Ovary (tissue), 9 donors: ENCODE measurements around the gene RPP25L. TPM values are rescaled to one million over a fixed set of nuclear protein-coding genes. Genes with fewer than 3 reads are reported as not detected.

Experiments
- DNase-seq, 5 donors: peaks; one replicate each; pipeline ENCODE4 v3.0.0-alpha.2; 2019 to 2020
- H3K27ac ChIP-seq, 2 donors: fragments of 200-600 bp; one replicate each; pipeline versions ENCODE4 v1.5.1 to v1.8.0; 2019 to 2022
- H3K27me3 ChIP-seq: fragments of 200-600 bp; one replicate; pipeline ENCODE4 v1.8.0; 2022
- H3K36me3 ChIP-seq: fragments of 200-600 bp; sonication (generic); one replicate; pipeline ENCODE4 v1.5.1; 2019
- H3K4me1 ChIP-seq: one replicate; pipeline ENCODE4 v1.8.1; 2013; ENCODE audit warnings: mild to moderate bottlenecking, moderate library complexity; ENCODE audit not compliant: insufficient read depth
- H3K4me3 ChIP-seq: fragments of 200-600 bp; sonication (generic); one replicate; pipeline ENCODE4 v1.5.1; 2017
- H3K9me3 ChIP-seq, 2 donors: fragments of 200-600 bp in 1 of 2; sonication (generic) in 1 of 2; one replicate each; pipeline versions ENCODE4 v1.5.1 to v1.8.1; 2013 to 2019; ENCODE audit warnings: mild to moderate bottlenecking in 1 of 2, moderate library complexity in 1 of 2
- CTCF ChIP-seq, 3 donors: fragments of 450-650 bp in 2 of 3; fragments of 200-600 bp in 1 of 3; IDR thresholded peaks; one replicate each; pipeline versions ENCODE4 v1.5.1 to v1.8.0; 2016 to 2022; ENCODE audit warnings: antibody characterized with exemption in 3 of 3, mild to moderate bottlenecking in 1 of 3
- EP300 ChIP-seq: sonication (generic); formaldehyde crosslinking; IDR thresholded peaks from one replicate; pipeline ENCODE4 v1.6.1; 2017; ENCODE audit warnings: antibody characterized with exemption
- POLR2A ChIP-seq: fragments of 450-650 bp; IDR thresholded peaks from one replicate; pipeline ENCODE4 v1.6.1; 2017; ENCODE audit warnings: antibody characterized with exemption, mild to moderate bottlenecking, moderate library complexity
- WGBS, 3 donors: extraction: QIAGEN DNeasy Blood & Tissue Kit in 1 of 3; methylation state at CpG; one replicate each; pipeline versions ENCODE4 v1.1.5 to v1.1.7; 2013 to 2017; 5-methylcytosine and 5-hydroxymethylcytosine counted together
- intact Hi-C, 4 donors: fragments of 100-400 bp; cut with DNase I; formaldehyde crosslinking; loops; one replicate each; pipeline versions ENCODE4 v1.11.0 to v1.15.1; 2022 to 2023
- polyA plus RNA-seq, 2 donors: library from polyadenylated mRNA; stranded (reverse); fragments of 200-250 nt in 1 of 2; fragments of 350-450 nt in 1 of 2; fragmentation: Illumina TruSeq in 1 of 2; extraction: RNeasy Lipid Tissue Mini Kit (QIAGEN cat#74804) in 1 of 2; gene quantifications; one replicate each; pipeline ENCODE4 v1.2.3, GENCODE V29; 2013 to 2014
- total RNA-seq, 7 donors: library from RNA; depleted of rRNA in 2 of 7; stranded (reverse); fragments of >200 nt in 2 of 7; fragmentation: NEBNext Ultra II Directional in 3 of 7; extraction: Animal tissue kit (Norgen Biotek cat#: 25700) in 3 of 7; gene quantifications; one replicate each; pipeline versions ENCODE4 v1.1.0 to v1.2.4, GENCODE V29; 2016 to 2023
- donor health status: DM: no; HTN: no; CAD: no; lungs with moderate emphysema.
- donor health status: DM: no; HTN: no; CAD: no.
- donor health status: Bipolar disorder and iron deficiency.
- donor health status: DM: yes; HTN: yes; CAD: no.
- donor health status: DM: no; HTN: no; CAD: no.
- donor health status: DM: yes; HTN: yes; CAD: no.

The RPP25L gene
- total and polyA plus RNA-seq, 9 donors: 5.4 to 28.8 (median 20.6) TPM

- DNase-seq: no peak
- Histone ChIP-seq H3K27ac (no peak overlapping the region), H3K9me3 (no peaks in the 10 kb centered on the region), H3K27me3 (no peaks in the 10 kb centered on the region), H3K36me3 (no peaks in the 10 kb centered on the region), H3K4me3 (no peak overlapping the region), H3K4me1 (no peaks in the 10 kb centered on the region)
- 75 to 83% (median 79%) methylated on average over 7 of the region's 7 CpGs for WGBS, 3 donors
- intact Hi-C loops: no loop called here
- TF ChIP-seq POLR2A (no peak), CTCF (IDR thresholded peaks at IDR 0.05) (no peak), EP300 (no peak)
Measured at GRCh38 chr9:34570809-34571480, 41.0 kb downstream of the RPP25L start.

DNA sequence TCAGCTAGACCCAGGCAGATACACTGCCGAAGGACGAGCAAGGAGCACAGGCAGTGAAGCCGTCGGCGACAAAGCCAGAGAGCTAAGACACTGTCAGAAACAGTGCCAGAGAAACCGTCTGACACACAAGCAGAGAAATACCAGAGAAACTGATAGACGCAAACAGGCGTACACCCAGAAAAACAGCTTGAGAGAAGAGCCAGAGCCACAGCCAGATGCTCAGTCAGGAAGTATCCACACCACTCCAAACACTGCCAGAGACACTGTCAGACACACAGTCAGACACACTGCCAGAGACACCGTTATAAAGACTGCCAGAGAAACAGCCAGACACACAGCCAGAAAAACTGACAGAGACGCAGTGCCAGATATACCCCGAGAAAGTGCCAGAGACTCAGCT lies 41.5 kb downstream of the RPP25L start:
- WGBS, 3 donors: 44 to 49% (median 48%) methylated on average over 11 of the region's 11 CpGs
- Histone ChIP-seq H3K27ac (no peak overlapping the region), H3K4me1 (no peaks in the 10 kb centered on the region), H3K36me3 (no peaks in the 10 kb centered on the region), H3K27me3 (no peaks in the 10 kb centered on the region), H3K9me3 (no peaks in the 10 kb centered on the region), H3K4me3 (no peak overlapping the region)
- intact Hi-C loops: no loop called here
- TF ChIP-seq POLR2A (no peak), CTCF (IDR thresholded peaks at IDR 0.05) (no peak), EP300 (no peak)
- DNase-seq: no peak

DNA sequence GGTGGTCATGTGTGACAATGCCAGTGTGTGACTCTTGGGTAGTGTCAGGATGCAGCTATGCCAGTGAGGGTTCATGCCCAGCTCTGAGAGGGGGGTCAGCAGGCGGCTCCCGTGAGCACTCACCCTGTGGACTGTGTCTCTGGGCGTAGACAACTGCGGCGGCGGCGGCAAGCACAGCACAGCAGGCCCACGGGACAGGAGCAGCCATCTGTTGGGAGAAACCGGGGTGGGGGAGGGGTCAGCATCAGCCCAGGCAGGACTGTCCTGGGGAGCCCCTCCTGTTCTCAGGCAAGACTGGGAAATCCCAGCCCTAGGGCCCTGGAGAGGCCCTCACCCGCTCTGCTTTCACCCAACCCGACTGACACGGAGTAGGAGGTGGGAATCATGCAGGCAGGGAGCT lies 43.1 kb downstream of the RPP25L start:
- H3K4me3 ChIP-seq: no peak overlapping the region

DNA sequence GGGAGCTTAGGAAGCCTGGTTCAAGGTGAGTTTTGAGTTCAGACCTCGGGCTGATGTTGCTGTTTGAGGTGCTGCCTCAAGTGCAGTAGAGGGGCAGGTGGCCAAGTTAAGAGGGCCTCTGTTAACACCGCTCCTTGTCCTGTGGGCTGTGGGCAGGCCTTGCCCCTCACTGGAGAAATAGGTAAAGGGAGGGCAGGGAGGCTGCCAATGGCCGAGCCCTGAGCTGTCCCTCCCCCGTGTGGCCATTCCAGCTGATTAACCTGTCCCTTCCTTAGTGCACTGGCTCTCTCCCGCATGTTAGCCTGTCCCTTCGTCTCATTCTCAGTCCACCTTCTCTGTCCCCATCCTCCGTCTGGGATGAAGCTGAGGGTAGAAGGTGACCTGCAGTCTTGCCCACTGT lies 43.8 kb downstream of the RPP25L start:
- intact Hi-C loops: no loop called here
- no peak for DNase-seq
- Histone ChIP-seq H3K4me1 (no peaks in the 10 kb centered on the region), H3K36me3 (no peaks in the 10 kb centered on the region), H3K27me3 (no peaks in the 10 kb centered on the region), H3K27ac (no peak overlapping the region), H3K9me3 (no peaks in the 10 kb centered on the region), H3K4me3 (no peak overlapping the region)
- no peak for TF ChIP-seq EP300
- no peak for TF ChIP-seq CTCF (IDR thresholded peaks at IDR 0.05)
- TF ChIP-seq POLR2A: no peak
- 79 to 91% (median 79%) methylated on average over 7 of the region's 7 CpGs for WGBS, 3 donors

More for the DNA sequence above, 43.1 kb downstream of the RPP25L start:
- DNase-seq: no peak
- WGBS, 3 donors: 80 to 89% (median 86%) methylated on average over 10 to 12 of the region's 12 CpGs
- TF ChIP-seq EP300: no peak
- TF ChIP-seq POLR2A: no peak
- TF ChIP-seq CTCF (IDR thresholded peaks at IDR 0.05): no peak
- H3K4me1 ChIP-seq: no peaks in the 10 kb centered on the region
- intact Hi-C loops: no loop called here
- no peaks in the 10 kb centered on the region for H3K36me3 ChIP-seq
- no peaks in the 10 kb centered on the region for H3K27me3 ChIP-seq
- H3K27ac ChIP-seq: no peak overlapping the region
- no peaks in the 10 kb centered on the region for H3K9me3 ChIP-seq
